Measurements from ENCODE around the gene CHRM2.

The CHRM2 gene

GRCh38 chr7:136956232-136956631 is 87.8 kb downstream of the CHRM2 start:
- no peak overlapping the region for H3K27ac ChIP-seq
- TF ChIP-seq ZFX (IDR thresholded peaks at IDR 0.05; ENCODE audit: borderline replicate concordance), result no peak
- TF ChIP-seq, protein P1, sequence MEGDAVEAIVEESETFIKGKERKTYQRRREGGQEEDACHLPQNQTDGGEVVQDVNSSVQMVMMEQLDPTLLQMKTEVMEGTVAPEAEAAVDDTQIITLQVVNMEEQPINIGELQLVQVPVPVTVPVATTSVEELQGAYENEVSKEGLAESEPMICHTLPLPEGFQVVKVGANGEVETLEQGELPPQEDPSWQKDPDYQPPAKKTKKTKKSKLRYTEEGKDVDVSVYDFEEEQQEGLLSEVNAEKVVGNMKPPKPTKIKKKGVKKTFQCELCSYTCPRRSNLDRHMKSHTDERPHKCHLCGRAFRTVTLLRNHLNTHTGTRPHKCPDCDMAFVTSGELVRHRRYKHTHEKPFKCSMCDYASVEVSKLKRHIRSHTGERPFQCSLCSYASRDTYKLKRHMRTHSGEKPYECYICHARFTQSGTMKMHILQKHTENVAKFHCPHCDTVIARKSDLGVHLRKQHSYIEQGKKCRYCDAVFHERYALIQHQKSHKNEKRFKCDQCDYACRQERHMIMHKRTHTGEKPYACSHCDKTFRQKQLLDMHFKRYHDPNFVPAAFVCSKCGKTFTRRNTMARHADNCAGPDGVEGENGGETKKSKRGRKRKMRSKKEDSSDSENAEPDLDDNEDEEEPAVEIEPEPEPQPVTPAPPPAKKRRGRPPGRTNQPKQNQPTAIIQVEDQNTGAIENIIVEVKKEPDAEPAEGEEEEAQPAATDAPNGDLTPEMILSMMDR (IDR thresholded peaks at IDR 0.05), result no peak

DNA sequence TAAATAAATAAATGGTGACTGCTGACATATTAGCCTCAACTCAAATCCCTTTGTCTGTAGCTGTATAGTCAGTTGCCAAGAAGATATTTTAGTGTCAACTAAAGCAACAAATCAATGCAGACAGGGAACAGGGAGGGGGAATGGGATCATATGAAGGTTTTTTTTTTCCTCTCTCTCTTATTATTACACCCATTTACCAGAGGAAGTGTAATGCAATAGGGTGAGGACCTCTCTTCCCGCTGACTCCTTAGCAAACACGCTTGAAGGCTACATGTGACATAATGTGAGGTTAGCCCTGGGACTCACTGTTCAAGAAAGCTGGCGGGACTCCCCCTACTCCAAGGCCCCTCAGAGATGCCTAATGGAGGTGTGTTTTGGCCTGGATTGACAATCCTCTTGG is 88.2 kb downstream of the CHRM2 start:
- TF ChIP-seq, protein P1 (IDR thresholded peaks at IDR 0.05), result no peak
- no peak for TF ChIP-seq ZFX (IDR thresholded peaks at IDR 0.05; ENCODE audit: borderline replicate concordance)
- H3K27ac ChIP-seq, result no peak overlapping the region

GRCh38 chr7:136957391-136957790 is 88.9 kb downstream of the CHRM2 start:
- TF ChIP-seq, protein P1 (IDR thresholded peaks at IDR 0.05), result no peak
- TF ChIP-seq ZFX (IDR thresholded peaks at IDR 0.05; ENCODE audit: borderline replicate concordance), result no peak
- no peak overlapping the region for H3K27ac ChIP-seq

GRCh38 chr7:136958016-136958415 is 89.6 kb downstream of the CHRM2 start:
- no peak overlapping the region for H3K27ac ChIP-seq
- no peak for TF ChIP-seq ZFX (IDR thresholded peaks at IDR 0.05; ENCODE audit: borderline replicate concordance)
- TF ChIP-seq, protein P1 (IDR thresholded peaks at IDR 0.05), result no peak

DNA sequence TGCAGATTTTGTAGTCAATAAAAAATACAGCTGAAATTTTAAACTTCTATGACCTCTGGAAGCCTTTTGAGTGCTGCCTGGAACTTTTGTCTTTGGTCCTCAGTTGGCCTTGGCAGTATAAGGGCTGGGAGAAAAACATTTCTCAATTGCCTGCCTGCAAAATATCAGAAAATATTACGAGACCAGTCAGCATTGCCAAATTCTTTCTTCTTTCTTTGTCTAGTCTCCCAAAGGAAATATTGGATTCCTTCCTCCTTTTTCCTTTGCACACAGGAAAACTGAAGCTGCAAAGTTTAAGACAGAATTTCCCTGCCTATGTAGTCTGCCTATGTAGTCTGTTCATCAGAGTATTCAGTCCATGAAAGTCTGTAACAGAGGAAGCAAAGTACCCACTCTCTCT is 95.9 kb downstream of the CHRM2 start:
- TF ChIP-seq ZFX (IDR thresholded peaks at IDR 0.05; ENCODE audit: borderline replicate concordance), result no peak
- TF ChIP-seq, protein P1 (IDR thresholded peaks at IDR 0.05), result no peak
- no peak overlapping the region for H3K27ac ChIP-seq

GRCh38 chr7:136966825-136967224 is 98.4 kb downstream of the CHRM2 start:
- TF ChIP-seq, protein P1 (IDR thresholded peaks at IDR 0.05), result no peak
- TF ChIP-seq ZFX (IDR thresholded peaks at IDR 0.05; ENCODE audit: borderline replicate concordance), result no peak
- H3K27ac ChIP-seq, result no peak overlapping the region

- TF ChIP-seq, protein P1 (IDR thresholded peaks at IDR 0.05), result no peak
- no peak for TF ChIP-seq ZFX (IDR thresholded peaks at IDR 0.05; ENCODE audit: borderline replicate concordance)
- no peak overlapping the region for H3K27ac ChIP-seq
These were observed 101.3 kb downstream of the CHRM2 start for GRCh38 chr7:136969761-136970160.
